SK-N-SH treated with all-trans-retinoic acid at 6 μM for 48 hours (cell line): ENCODE measurements around the gene MESP2.

Source experiments
- ATAC-seq: fragments of 200-7000 bp; cut with Tn5 transposase; 3 replicates; pipeline ENCODE4 v1.9.1; 2020; ENCODE audit warnings: mild to moderate bottlenecking, moderate library complexity
- ARNTL ChIP-seq: fragments of 450-650 bp; formaldehyde crosslinking; IDR thresholded peaks from 2 replicates; pipeline ENCODE4 v1.5.0; 2020; ENCODE audit warnings: low read depth, mild to moderate bottlenecking, moderate library complexity, borderline replicate concordance
- BACH2 ChIP-seq: fragments of 250-450 bp; sonication (Bioruptor Pico); IDR thresholded peaks from 2 replicates; pipeline ENCODE4 v1.9.0; 2021; ENCODE audit warnings: mild to moderate bottlenecking, borderline replicate concordance
- CSDC2 ChIP-seq: fragments of 250-450 bp; sonication (Bioruptor Pico); IDR thresholded peaks from 2 replicates; pipeline ENCODE4 v1.5.0; 2020; ENCODE audit warnings: mild to moderate bottlenecking, moderate library complexity
- CSRNP3 ChIP-seq: fragments of 250-450 bp; sonication (Bioruptor Pico); IDR thresholded peaks from 2 replicates; pipeline ENCODE4 v1.5.1; 2021; ENCODE audit warnings: mild to moderate bottlenecking, moderate library complexity
- ESRRG ChIP-seq: fragments of 250-450 bp; sonication (Bioruptor Pico); IDR thresholded peaks from 2 replicates; pipeline ENCODE4 v1.6.1; 2021; ENCODE audit warnings: mild to moderate bottlenecking
- GLIS3 ChIP-seq: fragments of 250-450 bp; sonication (Bioruptor Pico); IDR thresholded peaks from 2 replicates; pipeline ENCODE4 v1.5.0; 2020; ENCODE audit warnings: mild to moderate bottlenecking, moderate library complexity
- ISL1 ChIP-seq: fragments of 250-450 bp; sonication (Bioruptor Pico); IDR thresholded peaks from 2 replicates; pipeline ENCODE4 v2.1.2; 2022; ENCODE audit warnings: mild to moderate bottlenecking, moderate library complexity
- OSR1 ChIP-seq: fragments of 250-450 bp; sonication (Bioruptor Pico); IDR thresholded peaks from 2 replicates; pipeline ENCODE4 v1.8.0; 2022; ENCODE audit warnings: moderate library complexity, mild to moderate bottlenecking, inconsistent platforms
- POU6F1 ChIP-seq: fragments of 250-450 bp; sonication (Bioruptor Pico); IDR thresholded peaks from 2 replicates; pipeline ENCODE4 v1.8.0; 2021; ENCODE audit warnings: low read depth, mild to moderate bottlenecking, moderate library complexity, borderline replicate concordance
- PPARA ChIP-seq: fragments of 250-450 bp; sonication (Bioruptor Pico); IDR thresholded peaks from 2 replicates; pipeline ENCODE4 v1.5.0; 2020; ENCODE audit warnings: mild to moderate bottlenecking, borderline replicate concordance
- RARB ChIP-seq: fragments of 250-450 bp; sonication (Bioruptor Pico); IDR thresholded peaks from 2 replicates; pipeline ENCODE4 v1.8.0; 2021; ENCODE audit warnings: mild to moderate bottlenecking, moderate library complexity
- TCF4 ChIP-seq: fragments of 250-450 bp; sonication (Bioruptor Pico); IDR thresholded peaks from 2 replicates; pipeline ENCODE4 v1.8.0; 2021; ENCODE audit warnings: mild to moderate bottlenecking, moderate library complexity, borderline replicate concordance
- TSHZ2 ChIP-seq: fragments of 250-450 bp; sonication (Bioruptor Pico); IDR thresholded peaks from 2 replicates; pipeline ENCODE4 v1.5.0; 2020; ENCODE audit warnings: mild to moderate bottlenecking, moderate library complexity
- ZC3H10 ChIP-seq: fragments of 250-450 bp; sonication (Bioruptor Pico); IDR thresholded peaks from 2 replicates; pipeline ENCODE4 v1.5.1; 2021; ENCODE audit warnings: mild to moderate bottlenecking, moderate library complexity
- ZFP3 ChIP-seq: fragments of 250-450 bp; sonication (Bioruptor Pico); IDR thresholded peaks from 2 replicates; pipeline ENCODE4 v1.5.0; 2020; ENCODE audit warnings: mild to moderate bottlenecking, moderate library complexity
- ZNF565 ChIP-seq: fragments of 450-650 bp; formaldehyde crosslinking; conservative IDR thresholded peaks from 2 replicates; pipeline ENCODE4 v1.5.0; 2020; ENCODE audit warnings: low read depth, mild to moderate bottlenecking, moderate library complexity
- ZNF70 ChIP-seq: fragments of 450-650 bp; formaldehyde crosslinking; IDR thresholded peaks from 2 replicates; pipeline ENCODE4 v1.5.0; 2020; ENCODE audit warnings: mild to moderate bottlenecking, moderate library complexity
- ZNF8 ChIP-seq: fragments of 450-650 bp; formaldehyde crosslinking; IDR thresholded peaks from 2 replicates; pipeline ENCODE4 v1.5.0; 2020; ENCODE audit warnings: mild to moderate bottlenecking, moderate library complexity
- TF ChIP-seq, protein P1 (sequence below): fragments of 250-450 bp; sonication (Bioruptor Pico); IDR thresholded peaks from 2 replicates; pipeline ENCODE4 v1.8.0; 2020; ENCODE audit warnings: mild to moderate bottlenecking, moderate library complexity, borderline replicate concordance

The MESP2 gene

GRCh38 chr15:89749526-89749925 lies 26.6 kb upstream of the MESP2 start:
- ATAC-seq = no peak
- no peak for TF ChIP-seq ZFP3 (CRISPR knock-in tag)
- no peak for TF ChIP-seq PPARA (CRISPR knock-in tag)
- no peak for TF ChIP-seq ZNF70 (CRISPR knock-in tag)
- no peak for TF ChIP-seq POU6F1 (CRISPR knock-in tag)
- no peak for TF ChIP-seq OSR1 (CRISPR knock-in tag)
- no peak for TF ChIP-seq TCF4 (CRISPR knock-in tag)
- no peak for TF ChIP-seq ARNTL
- no peak for TF ChIP-seq ZC3H10 (CRISPR knock-in tag)
- no peak for TF ChIP-seq ZNF565 (CRISPR knock-in tag)
- TF ChIP-seq TSHZ2 = no peak

DNA sequence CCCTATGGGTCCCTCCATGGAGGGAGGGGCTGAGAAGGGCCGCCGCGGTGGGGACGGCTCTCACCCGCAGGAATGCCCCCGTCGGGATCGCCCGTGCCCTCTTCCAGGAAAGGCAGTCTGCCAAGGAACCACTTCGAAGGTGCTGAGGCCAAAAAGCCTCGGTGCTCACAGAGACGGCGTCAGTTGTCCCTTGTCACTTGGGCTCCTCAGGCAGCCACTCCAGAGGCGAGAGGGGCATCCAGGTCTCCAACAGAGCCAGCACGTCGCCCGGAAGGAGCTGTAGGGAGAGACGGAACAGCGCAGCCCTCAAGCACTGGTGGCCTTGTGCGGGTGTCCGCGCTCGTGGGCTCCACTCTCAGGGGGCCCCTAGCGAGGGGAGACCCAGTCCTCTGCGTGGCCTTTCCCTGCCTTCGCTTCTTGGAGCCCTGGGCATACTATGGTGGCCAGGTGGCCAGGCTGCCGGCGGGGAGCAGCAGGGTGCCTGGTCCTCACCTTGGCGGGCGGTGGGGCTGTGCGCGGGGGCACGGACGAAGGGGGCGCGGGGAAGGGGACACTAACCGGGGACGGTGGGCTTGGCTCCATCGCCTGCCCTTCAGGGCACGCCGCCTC lies 26.1 kb upstream of the MESP2 start:
- ATAC-seq = no peak
- TF ChIP-seq TSHZ2 = no peak
- TF ChIP-seq CSDC2 (CRISPR knock-in tag) = no peak
- TF ChIP-seq ZNF8 (CRISPR knock-in tag) = no peak
- TF ChIP-seq GLIS3 (CRISPR knock-in tag) = no peak
- no peak for TF ChIP-seq ESRRG (CRISPR knock-in tag)
- TF ChIP-seq POU6F1 (CRISPR knock-in tag) = no peak
- no peak for TF ChIP-seq TCF4 (CRISPR knock-in tag)
- no peak for TF ChIP-seq PPARA (CRISPR knock-in tag)
- TF ChIP-seq, protein P1, sequence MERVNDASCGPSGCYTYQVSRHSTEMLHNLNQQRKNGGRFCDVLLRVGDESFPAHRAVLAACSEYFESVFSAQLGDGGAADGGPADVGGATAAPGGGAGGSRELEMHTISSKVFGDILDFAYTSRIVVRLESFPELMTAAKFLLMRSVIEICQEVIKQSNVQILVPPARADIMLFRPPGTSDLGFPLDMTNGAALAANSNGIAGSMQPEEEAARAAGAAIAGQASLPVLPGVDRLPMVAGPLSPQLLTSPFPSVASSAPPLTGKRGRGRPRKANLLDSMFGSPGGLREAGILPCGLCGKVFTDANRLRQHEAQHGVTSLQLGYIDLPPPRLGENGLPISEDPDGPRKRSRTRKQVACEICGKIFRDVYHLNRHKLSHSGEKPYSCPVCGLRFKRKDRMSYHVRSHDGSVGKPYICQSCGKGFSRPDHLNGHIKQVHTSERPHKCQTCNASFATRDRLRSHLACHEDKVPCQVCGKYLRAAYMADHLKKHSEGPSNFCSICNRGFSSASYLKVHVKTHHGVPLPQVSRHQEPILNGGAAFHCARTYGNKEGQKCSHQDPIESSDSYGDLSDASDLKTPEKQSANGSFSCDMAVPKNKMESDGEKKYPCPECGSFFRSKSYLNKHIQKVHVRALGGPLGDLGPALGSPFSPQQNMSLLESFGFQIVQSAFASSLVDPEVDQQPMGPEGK = no peak
- TF ChIP-seq ISL1 (CRISPR knock-in tag) = no peak
- TF ChIP-seq ARNTL = no peak
- no peak for TF ChIP-seq BACH2 (CRISPR knock-in tag)
- no peak for TF ChIP-seq ZFP3 (CRISPR knock-in tag)
- no peak for TF ChIP-seq CSRNP3 (CRISPR knock-in tag)
- TF ChIP-seq RARB (CRISPR knock-in tag) = no peak
